ENCODE results near the gene AP3B1. TPM values are rescaled to one million over a fixed set of nuclear protein-coding genes. Genes with fewer than 3 reads are reported as not detected.

AP3B1 gene
- total RNA-seq, 2 donors from 2014 or later, result 53.4 to 74.0 TPM

DNA sequence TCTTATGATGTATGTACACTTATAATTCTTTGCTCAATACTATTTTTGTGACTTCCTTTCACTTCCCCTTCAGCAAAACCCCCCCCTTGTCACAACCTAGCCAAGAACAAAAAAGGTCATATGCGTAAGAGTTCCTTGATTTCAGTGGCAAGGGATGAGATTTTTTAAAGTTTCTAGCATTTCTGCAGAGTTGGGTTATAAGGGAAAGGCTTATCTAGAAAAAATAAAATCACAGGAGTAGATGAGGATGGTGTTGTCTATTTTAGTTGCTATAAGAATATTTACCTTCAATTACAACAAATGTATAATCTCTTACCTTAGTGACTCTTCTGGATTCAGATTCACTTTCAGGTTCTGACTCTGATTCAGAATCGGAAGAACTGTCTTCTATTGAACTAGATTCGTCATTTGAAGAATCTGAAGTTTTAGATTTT, 184.6 kb downstream of the AP3B1 start:
- peaks cover 6% of the 10 kb centered on the region for H3K4me1 ChIP-seq (ENCODE audit: control insufficient read depth, insufficient read depth, low read length)
- Mint-ChIP-seq H3K4me1 (peaks cover 21% of the 10 kb centered on the region), H3K27ac (no peak overlapping the region), H3K27me3 (ENCODE audit: insufficient read depth) (no peaks in the 10 kb centered on the region), H3K36me3 (ENCODE audit: low read depth) (peaks cover 26% of the 10 kb centered on the region), H3K4me3 (no peak overlapping the region), H3K9me3 (no peaks in the 10 kb centered on the region)
- no peak overlapping the region for H3K9ac ChIP-seq (ENCODE audit: extremely low read depth, low read length, poor library complexity, severe bottlenecking)
- no peak for DNase-seq
- H3K27ac ChIP-seq (ENCODE audit: low read depth, low read length), result no peak overlapping the region
- WGBS, 2 experiments (ENCODE audit: insufficient coverage in 1 of 2, insufficient read length in 1 of 2), result 97 to 100% methylated on average over 1 to 3 of the region's 3 CpGs
- peaks cover 36% of the 10 kb centered on the region for H3K36me3 ChIP-seq (ENCODE audit: control insufficient read depth, insufficient read depth, low read length)
- H3K27me3 ChIP-seq (ENCODE audit: control insufficient read depth, insufficient read depth, low read length, poor library complexity, severe bottlenecking), result peaks cover 4% of the 10 kb centered on the region
- H3K4me3 ChIP-seq (ENCODE audit: low read length), result no peak overlapping the region
- no peaks in the 10 kb centered on the region for H3K9me3 ChIP-seq (ENCODE audit: control insufficient read depth, low read length)
- TF ChIP-seq, protein P1, sequence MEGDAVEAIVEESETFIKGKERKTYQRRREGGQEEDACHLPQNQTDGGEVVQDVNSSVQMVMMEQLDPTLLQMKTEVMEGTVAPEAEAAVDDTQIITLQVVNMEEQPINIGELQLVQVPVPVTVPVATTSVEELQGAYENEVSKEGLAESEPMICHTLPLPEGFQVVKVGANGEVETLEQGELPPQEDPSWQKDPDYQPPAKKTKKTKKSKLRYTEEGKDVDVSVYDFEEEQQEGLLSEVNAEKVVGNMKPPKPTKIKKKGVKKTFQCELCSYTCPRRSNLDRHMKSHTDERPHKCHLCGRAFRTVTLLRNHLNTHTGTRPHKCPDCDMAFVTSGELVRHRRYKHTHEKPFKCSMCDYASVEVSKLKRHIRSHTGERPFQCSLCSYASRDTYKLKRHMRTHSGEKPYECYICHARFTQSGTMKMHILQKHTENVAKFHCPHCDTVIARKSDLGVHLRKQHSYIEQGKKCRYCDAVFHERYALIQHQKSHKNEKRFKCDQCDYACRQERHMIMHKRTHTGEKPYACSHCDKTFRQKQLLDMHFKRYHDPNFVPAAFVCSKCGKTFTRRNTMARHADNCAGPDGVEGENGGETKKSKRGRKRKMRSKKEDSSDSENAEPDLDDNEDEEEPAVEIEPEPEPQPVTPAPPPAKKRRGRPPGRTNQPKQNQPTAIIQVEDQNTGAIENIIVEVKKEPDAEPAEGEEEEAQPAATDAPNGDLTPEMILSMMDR (conservative IDR thresholded peaks at IDR 0.05), result no peak

DNA sequence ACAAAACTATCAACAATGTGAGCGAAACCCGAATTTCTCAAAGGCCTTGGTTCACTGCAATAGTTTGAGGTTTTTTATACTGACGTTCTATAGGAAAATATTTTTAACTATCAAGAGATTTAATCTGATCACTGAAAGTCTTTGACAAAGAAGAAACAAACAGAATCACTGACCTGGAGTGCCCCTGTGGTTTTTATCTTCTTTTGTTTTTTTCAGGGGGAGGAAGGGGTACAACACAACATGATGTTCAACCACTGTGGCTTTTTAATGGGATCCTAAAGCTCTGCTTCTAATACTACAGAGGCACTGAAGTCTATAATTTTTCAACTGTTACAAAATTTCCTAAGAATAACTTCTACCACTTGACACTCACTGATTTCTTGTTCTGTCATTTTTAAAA, 185.9 kb downstream of the AP3B1 start:
- Histone ChIP-seq H3K9ac (ENCODE audit: extremely low read depth, low read length, poor library complexity, severe bottlenecking) (no peak overlapping the region), H3K36me3 (ENCODE audit: control insufficient read depth, insufficient read depth, low read length) (peaks cover 32% of the 10 kb centered on the region), H3K4me3 (ENCODE audit: low read length) (no peak overlapping the region), H3K9me3 (ENCODE audit: control insufficient read depth, low read length) (no peaks in the 10 kb centered on the region), H3K27ac (ENCODE audit: low read depth, low read length) (no peak overlapping the region), H3K4me1 (ENCODE audit: control insufficient read depth, insufficient read depth, low read length) (peaks cover 10% of the 10 kb centered on the region), H3K27me3 (ENCODE audit: control insufficient read depth, insufficient read depth, low read length, poor library complexity, severe bottlenecking) (peaks cover under 1% of the 10 kb centered on the region)
- H3K36me3 Mint-ChIP-seq (ENCODE audit: low read depth), result peaks cover 21% of the 10 kb centered on the region
- no peak overlapping the region for H3K4me3 Mint-ChIP-seq
- no peak for DNase-seq
- WGBS, 2 experiments (ENCODE audit: insufficient coverage in 1 of 2, insufficient read length in 1 of 2), result 97% methylated on average over 3 of the region's 3 CpGs; no CpG with 5 or more reads in 1 of the 2 experiments
- H3K9me3 Mint-ChIP-seq, result no peaks in the 10 kb centered on the region
- TF ChIP-seq, protein P1 (conservative IDR thresholded peaks at IDR 0.05), result no peak
- H3K27me3 Mint-ChIP-seq (ENCODE audit: insufficient read depth), result no peaks in the 10 kb centered on the region
- H3K27ac Mint-ChIP-seq, result no peak overlapping the region
- H3K4me1 Mint-ChIP-seq, result peaks cover 15% of the 10 kb centered on the region

DNA sequence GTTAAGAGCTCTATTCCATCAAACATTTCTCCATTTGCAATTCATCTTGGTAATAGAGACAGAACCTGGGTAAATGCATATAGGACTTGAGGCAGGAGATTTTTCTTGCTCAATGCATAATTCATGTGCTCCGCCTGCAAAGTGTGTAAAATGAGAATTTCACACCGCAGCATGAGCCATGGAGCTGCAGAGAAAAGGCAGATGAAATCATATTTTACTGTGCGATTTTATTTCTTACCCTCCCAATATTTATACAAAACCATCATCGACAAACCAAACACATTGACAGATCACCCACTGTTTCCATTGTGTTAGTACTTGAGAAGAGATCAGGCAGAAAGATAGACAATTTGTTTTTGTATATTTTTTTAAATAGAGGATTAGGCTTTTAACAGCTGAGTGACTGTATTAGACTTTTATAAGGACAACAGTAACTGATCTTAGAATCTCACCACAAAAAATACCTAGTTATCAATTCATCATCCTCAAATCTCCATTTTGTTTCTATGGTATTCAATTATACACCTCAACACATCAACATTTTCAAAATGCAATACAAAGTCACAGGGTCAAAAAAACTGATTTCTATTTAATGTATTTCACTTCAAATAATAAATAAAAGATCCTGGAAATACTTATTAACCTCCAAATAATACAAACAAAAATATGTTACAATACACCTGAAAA, 191.1 kb downstream of the AP3B1 start:
- no peak for DNase-seq
- H3K27ac Mint-ChIP-seq, result no peak overlapping the region
- Histone ChIP-seq H3K27ac (ENCODE audit: low read depth, low read length) (no peak overlapping the region), H3K4me1 (ENCODE audit: control insufficient read depth, insufficient read depth, low read length) (peaks cover 3% of the 10 kb centered on the region), H3K4me3 (ENCODE audit: low read length) (no peak overlapping the region), H3K36me3 (ENCODE audit: control insufficient read depth, insufficient read depth, low read length) (peaks cover 36% of the 10 kb centered on the region), H3K9ac (ENCODE audit: extremely low read depth, low read length, poor library complexity, severe bottlenecking) (no peak overlapping the region), H3K9me3 (ENCODE audit: control insufficient read depth, low read length) (peaks cover 26% of the 10 kb centered on the region), H3K27me3 (ENCODE audit: control insufficient read depth, insufficient read depth, low read length, poor library complexity, severe bottlenecking) (no peaks in the 10 kb centered on the region)
- 95% methylated on average over 3 of the region's 4 CpGs; no CpG with 5 or more reads in 1 of the 2 experiments for WGBS, 2 experiments (ENCODE audit: insufficient coverage in 1 of 2, insufficient read length in 1 of 2)
- no peak overlapping the region for H3K4me3 Mint-ChIP-seq
- peaks cover 13% of the 10 kb centered on the region for H3K9me3 Mint-ChIP-seq
- H3K27me3 Mint-ChIP-seq (ENCODE audit: insufficient read depth), result no peaks in the 10 kb centered on the region
- TF ChIP-seq, protein P1 (conservative IDR thresholded peaks at IDR 0.05), result no peak
- H3K36me3 Mint-ChIP-seq (ENCODE audit: low read depth), result peaks cover 43% of the 10 kb centered on the region
- peaks cover 9% of the 10 kb centered on the region for H3K4me1 Mint-ChIP-seq
